SK-N-DZ (cell line): ENCODE data around the gene GPC4.
"Not testable (repeated sequence)": the region's sequence is repeated elsewhere in the genome, so short reads cannot be mapped to it uniquely, and the experiment has no call there.

Experiments used
- DNase-seq: peaks from one replicate; pipeline ENCODE4 v3.0.0-alpha.2; 2015; ENCODE audit warnings: low spot score

The GPC4 gene

GRCh38 chrX:133369065-133369464, 46.2 kb downstream of the GPC4 start:
- DNase-seq: no peak

- no peak for DNase-seq
Measured at GRCh38 chrX:133366735-133367134, 48.6 kb downstream of the GPC4 start.

GRCh38 chrX:133365871-133366611, 49.2 kb downstream of the GPC4 start:
- DNase-seq: no peak

GRCh38 chrX:133364865-133365264, 50.4 kb downstream of the GPC4 start:
- DNase-seq: no peak

- DNase-seq: no peak
Measured at GRCh38 chrX:133364196-133364595, 51.1 kb downstream of the GPC4 start.

GRCh38 chrX:133362538-133362937, 52.8 kb downstream of the GPC4 start:
- no peak for DNase-seq

- no peak for DNase-seq
Measured at GRCh38 chrX:133359466-133359865, 55.8 kb downstream of the GPC4 start.

- DNase-seq: no peak
Measured at GRCh38 chrX:133353233-133353632, 62.1 kb downstream of the GPC4 start.

- no peak for DNase-seq
Measured at GRCh38 chrX:133350751-133351150, 64.5 kb downstream of the GPC4 start.

- no peak for DNase-seq
Measured at GRCh38 chrX:133346026-133346425, 69.3 kb downstream of the GPC4 start.

- no peak for DNase-seq
Measured at GRCh38 chrX:133339566-133339965, 75.7 kb downstream of the GPC4 start.

GRCh38 chrX:133337250-133337649, 78.0 kb downstream of the GPC4 start:
- DNase-seq: no peak

- no peak for DNase-seq
Measured at GRCh38 chrX:133335027-133335426, 80.3 kb downstream of the GPC4 start.

- DNase-seq: no peak
Measured at GRCh38 chrX:133333154-133333750, 82.0 kb downstream of the GPC4 start.

- DNase-seq: no peak
Measured at GRCh38 chrX:133332737-133333136, 82.6 kb downstream of the GPC4 start.

GRCh38 chrX:133330956-133331355, 84.3 kb downstream of the GPC4 start:
- no peak for DNase-seq

GRCh38 chrX:133325422-133325821, 89.9 kb downstream of the GPC4 start:
- no peak for DNase-seq

GRCh38 chrX:133323431-133323830, 91.9 kb downstream of the GPC4 start:
- no peak for DNase-seq

GRCh38 chrX:133322269-133322668, 93.0 kb downstream of the GPC4 start:
- DNase-seq: not testable (repeated sequence)

- no peak for DNase-seq
Measured at GRCh38 chrX:133321451-133321850, 93.8 kb downstream of the GPC4 start.

GRCh38 chrX:133314281-133314680, 101.0 kb downstream of the GPC4 start:
- no peak for DNase-seq

GRCh38 chrX:133308499-133308897, 106.8 kb downstream of the GPC4 start:
- no peak for DNase-seq
